Erythroblast (primary cell): ENCODE results near the gene EVPLL.
"Not testable (repeated sequence)": the region's sequence is repeated elsewhere in the genome, so short reads cannot be mapped to it uniquely, and the experiment has no call there.

ENCODE experiments used
- GATA1 ChIP-seq: IDR thresholded peaks from 2 replicates; pipeline ENCODE4 v1.6.1; 2011; ENCODE audit warnings: low read depth, mild to moderate bottlenecking, control low read depth, low read length, moderate library complexity
- POLR2A ChIP-seq: IDR thresholded peaks from 2 replicates; pipeline ENCODE4 v1.6.1; 2011; ENCODE audit warnings: mild to moderate bottlenecking, low read length

DNA sequence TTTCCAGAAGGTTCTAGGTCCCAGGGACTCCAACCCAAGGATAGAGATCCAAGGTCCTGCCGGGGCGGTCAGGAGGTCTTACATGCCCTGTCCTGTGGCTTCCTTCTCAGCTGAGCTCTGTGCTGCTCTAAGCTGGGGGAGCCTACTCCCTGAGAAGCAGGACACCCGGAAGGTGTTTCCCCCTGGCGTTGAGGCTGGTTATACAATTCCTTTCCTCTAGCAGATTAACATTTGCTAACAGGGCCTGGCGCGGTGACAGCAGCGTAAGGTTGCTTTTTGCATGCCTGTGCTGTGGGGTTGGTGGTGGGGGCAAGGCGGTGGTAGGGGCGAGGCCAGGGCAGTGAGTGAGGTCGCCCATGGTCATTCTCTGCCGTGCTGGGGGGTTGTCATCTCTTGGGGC is 43.9 kb downstream of the EVPLL start:
- TF ChIP-seq POLR2A, GATA1: not testable (repeated sequence)
